ENCODE results near the gene LOC101059915.
"Not testable (repeated sequence)": the region's sequence is repeated elsewhere in the genome, so short reads cannot be mapped to it uniquely, and the experiment has no call there.

DNA sequence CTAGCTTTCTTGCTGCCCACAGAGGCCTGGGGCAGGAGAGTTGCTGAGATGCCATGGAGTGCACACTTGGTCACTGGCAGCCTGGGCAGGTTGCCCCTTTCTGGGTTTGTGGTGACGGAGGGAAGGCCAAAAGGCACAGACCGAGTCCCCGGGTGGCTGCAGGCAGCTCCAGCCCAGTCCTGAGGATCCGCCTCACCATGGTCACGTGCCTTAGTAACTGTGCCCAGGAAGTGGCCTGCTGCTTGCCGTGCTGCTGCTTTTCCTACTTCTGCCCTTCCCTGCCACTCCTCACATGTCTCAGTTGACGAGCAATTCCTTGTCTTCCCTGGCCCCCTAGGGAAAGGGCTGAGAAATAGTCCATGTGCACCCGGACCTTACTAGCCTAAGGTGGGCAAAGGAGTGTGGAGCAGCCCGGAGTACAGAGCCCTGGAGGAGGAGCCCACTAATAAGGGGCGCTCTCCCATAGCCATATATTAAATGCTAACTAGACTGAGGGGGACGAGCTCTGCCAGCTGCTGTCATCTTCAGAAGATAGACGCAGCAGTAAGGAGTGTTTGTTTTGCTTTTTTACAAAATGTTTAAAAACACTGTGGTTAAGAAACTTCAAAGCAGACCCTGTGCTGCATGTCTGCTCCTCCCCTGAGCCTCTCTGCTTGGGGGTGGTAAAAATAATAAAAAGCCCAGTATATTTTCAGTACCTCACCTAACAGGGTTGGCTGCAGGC lies 31.1 kb downstream of the LOC101059915 start:
- TF ChIP-seq, protein P1, sequence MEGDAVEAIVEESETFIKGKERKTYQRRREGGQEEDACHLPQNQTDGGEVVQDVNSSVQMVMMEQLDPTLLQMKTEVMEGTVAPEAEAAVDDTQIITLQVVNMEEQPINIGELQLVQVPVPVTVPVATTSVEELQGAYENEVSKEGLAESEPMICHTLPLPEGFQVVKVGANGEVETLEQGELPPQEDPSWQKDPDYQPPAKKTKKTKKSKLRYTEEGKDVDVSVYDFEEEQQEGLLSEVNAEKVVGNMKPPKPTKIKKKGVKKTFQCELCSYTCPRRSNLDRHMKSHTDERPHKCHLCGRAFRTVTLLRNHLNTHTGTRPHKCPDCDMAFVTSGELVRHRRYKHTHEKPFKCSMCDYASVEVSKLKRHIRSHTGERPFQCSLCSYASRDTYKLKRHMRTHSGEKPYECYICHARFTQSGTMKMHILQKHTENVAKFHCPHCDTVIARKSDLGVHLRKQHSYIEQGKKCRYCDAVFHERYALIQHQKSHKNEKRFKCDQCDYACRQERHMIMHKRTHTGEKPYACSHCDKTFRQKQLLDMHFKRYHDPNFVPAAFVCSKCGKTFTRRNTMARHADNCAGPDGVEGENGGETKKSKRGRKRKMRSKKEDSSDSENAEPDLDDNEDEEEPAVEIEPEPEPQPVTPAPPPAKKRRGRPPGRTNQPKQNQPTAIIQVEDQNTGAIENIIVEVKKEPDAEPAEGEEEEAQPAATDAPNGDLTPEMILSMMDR (conservative IDR thresholded peaks at IDR 0.05; ENCODE audit: low read length), result not testable (repeated sequence)
- not testable (repeated sequence) for TF ChIP-seq EZH2phosphoT487 (IDR thresholded peaks at IDR 0.05; ENCODE audit: borderline replicate concordance, low read depth, low read length)

Data from OCI-LY7 (cell line).